Upper lobe of left lung (tissue), 4 donors: ENCODE results near the gene KCNK3.

ENCODE experiments used
- CTCF ChIP-seq, 6 experiments: fragments of 450-650 bp in 4 of 6; fragments of 200-600 bp in 2 of 6; sonication (generic) in 2 of 6; IDR thresholded peaks; one replicate each; pipeline ENCODE4 v1.5.1; 2016 to 2019; ENCODE audit warnings: antibody characterized with exemption in 6 of 6
- POLR2A ChIP-seq, 4 donors: fragments of 450-650 bp; IDR thresholded peaks; one replicate each; pipeline ENCODE4 v1.5.1; 2016 to 2017; ENCODE audit warnings: antibody characterized with exemption in 4 of 4, mild to moderate bottlenecking in 2 of 4
- POLR2AphosphoS5 ChIP-seq, 2 donors: sonication (generic); formaldehyde crosslinking; IDR thresholded peaks; one replicate each; pipeline ENCODE4 v1.5.1; 2017; ENCODE audit warnings: antibody characterized with exemption in 2 of 2

- TF ChIP-seq POLR2A (IDR thresholded peaks at IDR 0.05) (no peak), POLR2AphosphoS5 (IDR thresholded peaks at IDR 0.05) (no peak), CTCF (IDR thresholded peaks at IDR 0.05) (no peak)
Observed at GRCh38 chr2:26716340-26716739, 23.8 kb downstream of the KCNK3 start.
